ENCODE measurements around the gene CD7.

CD7 gene

DNA sequence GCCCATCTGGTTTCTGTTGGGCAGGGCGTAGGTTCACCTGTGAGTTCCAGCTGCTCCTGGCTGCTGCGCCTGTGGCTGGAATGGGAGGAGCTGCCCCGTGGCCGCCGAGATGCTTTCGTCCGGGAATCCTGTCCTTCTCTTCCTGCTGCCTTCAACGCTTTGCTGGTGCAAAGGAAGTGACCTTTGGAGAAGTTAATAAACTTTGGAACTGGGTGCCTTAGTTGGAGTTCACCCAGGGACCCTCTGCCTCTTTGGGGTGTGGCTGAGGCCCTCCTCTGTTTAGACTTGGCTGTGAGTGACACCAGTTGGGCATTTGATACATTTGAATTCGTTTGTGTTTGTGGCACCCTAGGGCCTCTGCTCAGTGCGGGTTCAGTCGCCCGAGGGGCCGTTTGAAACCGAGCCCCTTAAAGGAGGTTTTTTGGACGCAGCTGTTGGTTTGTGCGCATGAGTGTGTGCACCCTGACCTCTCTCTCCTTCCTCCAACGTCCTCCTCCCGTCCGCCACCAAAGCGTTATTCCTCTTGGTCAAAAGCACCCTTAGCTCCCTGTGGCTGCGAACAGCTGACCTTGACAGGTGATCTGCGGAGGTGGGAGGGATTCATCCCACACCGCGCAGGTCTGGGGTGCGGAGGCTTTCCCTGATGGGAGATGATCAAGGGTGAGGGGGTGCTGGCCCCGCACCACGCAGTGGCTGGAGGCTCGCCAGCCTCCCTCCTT, 25.1 kb upstream of the CD7 start:
- no peak for TF ChIP-seq EZH2phosphoT487 (conservative IDR thresholded peaks at IDR 0.05; ENCODE audit: low read length)
- TF ChIP-seq, protein P1, sequence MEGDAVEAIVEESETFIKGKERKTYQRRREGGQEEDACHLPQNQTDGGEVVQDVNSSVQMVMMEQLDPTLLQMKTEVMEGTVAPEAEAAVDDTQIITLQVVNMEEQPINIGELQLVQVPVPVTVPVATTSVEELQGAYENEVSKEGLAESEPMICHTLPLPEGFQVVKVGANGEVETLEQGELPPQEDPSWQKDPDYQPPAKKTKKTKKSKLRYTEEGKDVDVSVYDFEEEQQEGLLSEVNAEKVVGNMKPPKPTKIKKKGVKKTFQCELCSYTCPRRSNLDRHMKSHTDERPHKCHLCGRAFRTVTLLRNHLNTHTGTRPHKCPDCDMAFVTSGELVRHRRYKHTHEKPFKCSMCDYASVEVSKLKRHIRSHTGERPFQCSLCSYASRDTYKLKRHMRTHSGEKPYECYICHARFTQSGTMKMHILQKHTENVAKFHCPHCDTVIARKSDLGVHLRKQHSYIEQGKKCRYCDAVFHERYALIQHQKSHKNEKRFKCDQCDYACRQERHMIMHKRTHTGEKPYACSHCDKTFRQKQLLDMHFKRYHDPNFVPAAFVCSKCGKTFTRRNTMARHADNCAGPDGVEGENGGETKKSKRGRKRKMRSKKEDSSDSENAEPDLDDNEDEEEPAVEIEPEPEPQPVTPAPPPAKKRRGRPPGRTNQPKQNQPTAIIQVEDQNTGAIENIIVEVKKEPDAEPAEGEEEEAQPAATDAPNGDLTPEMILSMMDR (IDR thresholded peaks at IDR 0.05; ENCODE audit: insufficient read depth, low read length, poor library complexity, severe bottlenecking), result no peak
- Histone ChIP-seq H2AFZ (ENCODE audit: low read depth, low read length, severe bottlenecking) (no peak overlapping the region), H4K20me1 (ENCODE audit: low read depth, low read length) (no peaks in the 10 kb centered on the region), H3K4me2 (ENCODE audit: low read depth, low read length, poor library complexity, severe bottlenecking) (no peak overlapping the region), H3K27me3 (ENCODE audit: low read length) (no peaks in the 10 kb centered on the region), H3K9me3 (ENCODE audit: insufficient read depth, low read length) (no peaks in the 10 kb centered on the region), H3K27ac (ENCODE audit: low read depth, low read length) (no peak overlapping the region), H3K4me3 (ENCODE audit: insufficient read depth, low read length, poor library complexity, severe bottlenecking) (no peak overlapping the region), H3K9me2 (replicated peaks; ENCODE audit: insufficient read depth, low read length) (no peaks in the 10 kb centered on the region), H3K36me3 (ENCODE audit: low read length) (no peaks in the 10 kb centered on the region), H3K79me2 (ENCODE audit: insufficient read depth, low read length) (no peaks in the 10 kb centered on the region), H3F3A (ENCODE audit: insufficient read depth) (no peaks in the 10 kb centered on the region), H3K9ac (ENCODE audit: low read length) (no peak overlapping the region)

DNA sequence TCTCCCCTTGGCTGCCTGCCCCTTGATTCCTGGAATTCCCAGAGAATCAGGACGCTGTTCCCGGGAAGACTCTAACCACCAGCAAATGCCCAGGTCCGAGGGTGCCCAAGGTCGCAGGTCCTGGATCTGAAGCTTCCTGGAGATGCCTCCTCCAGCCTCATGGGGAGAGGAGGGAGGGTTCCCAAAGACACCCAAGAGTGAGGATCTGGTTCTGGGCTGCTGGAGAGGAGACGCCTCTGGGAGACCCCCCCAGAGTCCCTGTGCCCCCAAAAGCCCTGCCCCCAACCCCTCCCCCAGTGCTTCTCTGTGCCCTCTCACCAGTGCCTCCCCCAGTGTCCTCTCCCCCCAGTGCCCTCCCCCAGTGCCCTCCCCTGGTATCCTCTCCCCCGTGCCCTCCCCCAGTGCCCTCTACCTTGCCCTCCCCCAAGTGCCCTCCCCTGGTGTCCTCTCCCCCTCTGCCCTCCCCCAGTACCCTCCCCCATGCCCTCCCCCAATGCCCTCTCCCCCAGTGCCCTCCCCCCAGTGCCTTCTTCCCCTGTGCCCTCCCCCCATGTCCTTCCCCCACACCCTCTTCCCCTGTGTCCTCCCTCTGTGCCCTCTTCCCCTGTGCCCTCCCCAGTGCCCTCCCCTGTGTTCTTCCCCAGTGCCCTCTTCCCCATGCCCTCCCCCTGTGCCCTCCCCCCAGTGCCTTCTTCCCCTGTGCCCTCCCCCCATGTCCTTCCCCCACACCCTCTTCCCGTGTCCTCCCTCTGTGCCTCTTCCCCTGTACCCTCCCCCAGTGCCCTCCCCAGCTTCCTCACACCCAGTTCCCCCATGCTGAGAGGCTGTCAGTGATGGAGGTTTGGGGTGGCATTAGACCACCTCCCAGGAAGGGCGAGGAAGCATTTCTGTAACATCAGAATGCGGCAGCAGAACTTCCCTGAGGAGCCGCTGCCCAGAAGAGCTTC, 22.5 kb upstream of the CD7 start:
- Histone ChIP-seq H3K9me2 (replicated peaks; ENCODE audit: insufficient read depth, low read length) (no peaks in the 10 kb centered on the region), H2AFZ (ENCODE audit: low read depth, low read length, severe bottlenecking) (no peak overlapping the region), H3K79me2 (ENCODE audit: insufficient read depth, low read length) (no peaks in the 10 kb centered on the region), H4K20me1 (ENCODE audit: low read depth, low read length) (no peaks in the 10 kb centered on the region), H3K27ac (ENCODE audit: low read depth, low read length) (no peak overlapping the region), H3K9ac (ENCODE audit: low read length) (no peak overlapping the region), H3K4me3 (ENCODE audit: insufficient read depth, low read length, poor library complexity, severe bottlenecking) (no peak overlapping the region), H3F3A (ENCODE audit: insufficient read depth) (no peaks in the 10 kb centered on the region), H3K36me3 (ENCODE audit: low read length) (no peaks in the 10 kb centered on the region), H3K27me3 (ENCODE audit: low read length) (no peaks in the 10 kb centered on the region), H3K9me3 (ENCODE audit: insufficient read depth, low read length) (no peaks in the 10 kb centered on the region), H3K4me2 (ENCODE audit: low read depth, low read length, poor library complexity, severe bottlenecking) (no peak overlapping the region)
- TF ChIP-seq, protein P1 (IDR thresholded peaks at IDR 0.05; ENCODE audit: insufficient read depth, low read length, poor library complexity, severe bottlenecking), result no peak
- no peak for TF ChIP-seq EZH2phosphoT487 (conservative IDR thresholded peaks at IDR 0.05; ENCODE audit: low read length)

DNA sequence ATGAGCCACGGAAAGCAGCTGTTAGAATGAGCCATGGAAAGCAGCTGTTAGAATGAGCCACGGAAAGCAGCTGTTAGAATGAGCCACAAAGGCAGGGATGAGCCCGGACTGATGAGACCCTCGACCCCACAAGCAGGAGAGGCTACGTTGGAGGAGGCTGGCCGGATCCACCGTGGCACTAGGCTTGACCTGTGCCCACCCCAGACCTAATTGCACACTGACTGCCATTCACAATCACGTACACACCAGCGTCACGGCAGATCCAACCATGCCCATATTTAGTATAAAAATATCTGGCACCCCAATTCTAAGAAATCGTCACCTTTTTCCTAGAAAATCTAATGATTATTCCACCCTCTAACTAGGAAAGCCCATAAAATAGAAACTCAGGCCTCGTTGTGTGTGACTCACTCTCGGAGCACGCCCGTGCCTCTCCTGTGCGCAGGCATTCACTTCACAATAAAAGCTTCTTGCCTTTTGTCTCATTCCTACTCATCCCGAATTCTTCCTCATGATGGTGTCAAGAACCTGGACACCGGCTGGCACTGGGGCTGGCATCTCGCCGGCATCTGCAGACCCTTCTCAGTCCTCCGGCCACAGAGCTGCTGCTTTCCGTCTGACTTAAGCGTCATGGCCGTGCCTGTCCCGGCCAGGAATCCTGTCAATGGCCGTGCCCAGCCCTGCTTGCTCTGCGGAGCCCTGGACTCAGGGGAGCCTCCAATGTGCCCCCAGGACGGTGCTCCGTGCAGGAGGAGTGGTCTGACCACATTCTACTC, 21.6 kb upstream of the CD7 start:
- TF ChIP-seq, protein P1 (IDR thresholded peaks at IDR 0.05; ENCODE audit: insufficient read depth, low read length, poor library complexity, severe bottlenecking), result no peak
- TF ChIP-seq EZH2phosphoT487 (conservative IDR thresholded peaks at IDR 0.05; ENCODE audit: low read length), result no peak
- no peaks in the 10 kb centered on the region for H3K9me2 ChIP-seq (replicated peaks; ENCODE audit: insufficient read depth, low read length)
- no peaks in the 10 kb centered on the region for H4K20me1 ChIP-seq (ENCODE audit: low read depth, low read length)
- H3F3A ChIP-seq (ENCODE audit: insufficient read depth), result no peaks in the 10 kb centered on the region
- no peak overlapping the region for H3K9ac ChIP-seq (ENCODE audit: low read length)
- H3K36me3 ChIP-seq (ENCODE audit: low read length), result no peaks in the 10 kb centered on the region
- no peaks in the 10 kb centered on the region for H3K27me3 ChIP-seq (ENCODE audit: low read length)
- no peaks in the 10 kb centered on the region for H3K79me2 ChIP-seq (ENCODE audit: insufficient read depth, low read length)
- no peak overlapping the region for H3K4me2 ChIP-seq (ENCODE audit: low read depth, low read length, poor library complexity, severe bottlenecking)
- no peak overlapping the region for H3K4me3 ChIP-seq (ENCODE audit: insufficient read depth, low read length, poor library complexity, severe bottlenecking)
- no peak overlapping the region for H2AFZ ChIP-seq (ENCODE audit: low read depth, low read length, severe bottlenecking)
- H3K27ac ChIP-seq (ENCODE audit: low read depth, low read length), result no peak overlapping the region
- H3K9me3 ChIP-seq (ENCODE audit: insufficient read depth, low read length), result no peaks in the 10 kb centered on the region

Data from SU-DHL-6 (cell line).